HG03571 (cell line): ENCODE measurements around the gene ATAT1.

Source experiments
- ATAC-seq: cut with Tn5 transposase; IDR thresholded peaks from one replicate; pipeline ENCODE4 v1.9.1; 2021; ENCODE audit not compliant: unreplicated experiment

The ATAT1 gene

GRCh38 chr6:30683183-30683979 lies 56.7 kb downstream of the ATAT1 start:
- ATAC-seq = no peak

DNA sequence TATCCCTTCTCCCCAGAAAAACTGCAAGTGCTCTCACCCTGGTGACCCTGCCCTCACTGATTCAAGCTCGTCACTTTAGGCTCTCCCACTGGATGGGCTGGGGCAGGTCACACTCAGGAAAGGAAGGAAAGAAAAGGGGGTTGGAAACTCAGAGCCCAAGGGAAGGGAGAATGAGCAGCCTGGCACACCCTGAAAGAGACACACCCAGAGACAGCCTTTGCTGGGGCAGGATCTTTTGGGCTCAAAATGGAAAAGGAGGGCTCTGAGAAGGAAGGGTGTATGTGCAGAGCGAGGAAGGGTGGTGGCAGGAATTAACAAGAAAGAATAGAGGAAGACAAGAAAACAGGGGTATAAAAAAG lies 57.3 kb downstream of the ATAT1 start:
- ATAC-seq = no peak

- ATAC-seq = no peak
These were observed 57.9 kb downstream of the ATAT1 start for GRCh38 chr6:30684386-30685156.

- ATAC-seq = no peak
These were observed 58.7 kb downstream of the ATAT1 start for GRCh38 chr6:30685157-30686008.

DNA sequence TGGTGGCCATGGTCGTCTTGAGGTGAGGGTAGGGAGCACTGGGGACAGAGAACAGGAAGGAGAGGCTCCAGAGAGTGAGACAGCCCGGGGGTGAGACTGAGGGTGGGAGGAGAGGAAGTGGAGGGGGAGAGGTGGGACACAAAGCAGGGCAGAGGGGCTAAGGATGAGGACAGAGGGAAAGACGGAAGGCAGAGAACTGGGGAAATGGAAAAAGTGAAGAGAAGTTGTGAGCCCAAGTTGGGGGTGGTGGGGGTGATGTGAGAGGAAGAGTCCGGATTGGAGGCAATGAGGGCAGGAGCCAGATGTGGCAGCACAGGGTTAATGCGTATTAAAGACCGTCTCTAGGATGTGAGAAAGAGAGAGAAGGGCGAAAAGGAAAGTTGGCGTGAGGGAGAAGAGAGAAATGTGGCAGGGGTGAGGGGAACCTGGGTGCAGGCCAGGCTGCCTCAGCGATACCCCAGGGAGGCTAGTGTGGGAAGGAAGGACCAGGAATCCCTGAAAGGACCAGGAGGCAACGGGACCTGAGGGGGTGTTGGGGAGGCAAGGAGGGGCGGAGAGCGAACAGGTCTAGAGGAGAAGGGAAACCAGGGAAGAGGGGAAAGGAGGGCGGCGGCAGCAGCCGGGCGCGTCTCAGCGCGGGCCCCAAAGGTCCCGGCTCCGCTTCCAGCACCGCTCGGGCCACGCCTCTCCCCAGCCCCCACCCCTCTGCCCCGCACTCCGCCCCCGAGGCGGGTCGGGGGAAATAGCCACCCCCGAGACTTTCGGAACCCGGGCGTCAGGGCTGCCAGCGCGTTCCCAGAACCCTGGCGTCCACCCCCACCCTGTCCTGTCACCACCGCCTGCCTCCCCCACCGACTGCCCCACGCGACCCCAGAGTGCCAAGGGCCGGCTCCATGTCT lies 59.6 kb downstream of the ATAT1 start, which contains the start of gene PPP1R18:
Gene PPP1R18, minus strand, starts transcription at position 637 of the 899 bp plus-strand sequence. Its CDS starts 627 bp downstream, at position 10.
- ATAC-seq = no peak

- peak; percentile 46 for ATAC-seq
These were observed 60.4 kb downstream of the ATAT1 start for GRCh38 chr6:30686908-30687658.

GRCh38 chr6:30687659-30688431 lies 61.2 kb downstream of the ATAT1 start:
- no peak for ATAC-seq

DNA sequence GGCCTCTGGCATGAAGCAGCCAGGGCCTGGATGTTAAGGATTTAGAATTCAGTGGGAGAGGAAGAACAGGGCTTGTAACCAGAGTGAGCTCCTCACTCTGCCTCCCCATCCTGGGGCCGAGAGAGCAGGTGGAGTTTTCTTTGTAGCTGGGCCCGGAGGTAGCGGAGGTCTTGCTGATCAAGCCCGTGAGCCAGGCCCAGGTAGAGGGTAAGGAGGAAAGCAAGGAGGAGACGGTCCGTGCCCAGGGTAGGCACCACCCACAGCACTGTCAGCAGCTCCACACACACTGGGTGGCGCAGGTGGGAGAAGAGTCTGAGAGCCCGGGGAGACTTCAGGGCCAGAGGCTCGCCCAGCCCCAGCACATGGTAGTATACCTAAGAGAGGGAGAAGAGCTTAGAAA lies 61.9 kb downstream of the ATAT1 start:
- no peak for ATAC-seq

- ATAC-seq = no peak
These were observed 62.6 kb downstream of the ATAT1 start for GRCh38 chr6:30689022-30689865.

GRCh38 chr6:30689985-30690384 lies 63.3 kb downstream of the ATAT1 start:
- ATAC-seq = no peak

- no peak for ATAC-seq
These were observed 63.9 kb downstream of the ATAT1 start, which contains the start of gene NRM for GRCh38 chr6:30690403-30691207. NRM (minus strand) TSS chr6:30690984; CDS start chr6:30690974, 10 bp downstream.

GRCh38 chr6:30691208-30691847 lies 64.7 kb downstream of the ATAT1 start:
- no peak for ATAC-seq
